ENCODE measurements around the gene HTRA2.

The HTRA2 gene

GRCh38 chr2:74496997-74497776, 32.5 kb upstream of the HTRA2 start:
- H3K4me3 ChIP-seq (ENCODE audit: low read length), result no peak overlapping the region
- no peaks in the 10 kb centered on the region for H3K9me3 ChIP-seq (ENCODE audit: low read length)
- H3K36me3 ChIP-seq (ENCODE audit: insufficient read depth, low read length), result peaks cover 24% of the 10 kb centered on the region
- H2AFZ ChIP-seq (ENCODE audit: low read depth, low read length), result no peak overlapping the region
- peaks cover 61% of the 10 kb centered on the region for H3K27me3 ChIP-seq (ENCODE audit: insufficient read depth, low read length)
- H3K4me1 ChIP-seq (ENCODE audit: insufficient read depth, low read length), result peaks cover 24% of the 10 kb centered on the region

- peaks cover 16% of the 10 kb centered on the region for H3K36me3 ChIP-seq (ENCODE audit: insufficient read depth, low read length)
- H3K4me3 ChIP-seq (ENCODE audit: low read length), result peak overlapping the region; percentile 36
- peaks cover 2% of the 10 kb centered on the region for H3K9me3 ChIP-seq (ENCODE audit: low read length)
- H3K27me3 ChIP-seq (ENCODE audit: insufficient read depth, low read length), result peaks cover 69% of the 10 kb centered on the region
- no peak overlapping the region for H2AFZ ChIP-seq (ENCODE audit: low read depth, low read length)
- H3K4me1 ChIP-seq (ENCODE audit: insufficient read depth, low read length), result peaks cover 24% of the 10 kb centered on the region
These were observed 31.8 kb upstream of the HTRA2 start for GRCh38 chr2:74497777-74498499.

- peak overlapping the region; percentile 36 for H3K4me3 ChIP-seq (ENCODE audit: low read length)
- H3K27me3 ChIP-seq (ENCODE audit: insufficient read depth, low read length), result peaks cover 76% of the 10 kb centered on the region
- H3K36me3 ChIP-seq (ENCODE audit: insufficient read depth, low read length), result peaks cover 9% of the 10 kb centered on the region
- H3K4me1 ChIP-seq (ENCODE audit: insufficient read depth, low read length), result peaks cover 24% of the 10 kb centered on the region
- H3K9me3 ChIP-seq (ENCODE audit: low read length), result peaks cover 2% of the 10 kb centered on the region
- peak overlapping the region; percentile 64 for H2AFZ ChIP-seq (ENCODE audit: low read depth, low read length)
These were observed 31.1 kb upstream of the HTRA2 start for GRCh38 chr2:74498500-74499266.

GRCh38 chr2:74499267-74499939, 30.3 kb upstream of the HTRA2 start, which contains the start of gene LBX2:
Gene LBX2 (minus strand): TSS chr2:74499603. CDS start chr2:74499537, 66 bp downstream.
- peak within 1 kb of the TSS; percentile 36 for H3K4me3 ChIP-seq (ENCODE audit: low read length)
- H3K36me3 ChIP-seq (ENCODE audit: insufficient read depth, low read length), result peaks cover 2% of the 10 kb centered on the region
- H2AFZ ChIP-seq (ENCODE audit: low read depth, low read length), result peak within 1 kb of the TSS; percentile 64
- peaks cover 24% of the 10 kb centered on the region for H3K4me1 ChIP-seq (ENCODE audit: insufficient read depth, low read length)
- H3K27me3 ChIP-seq (ENCODE audit: insufficient read depth, low read length), result peaks cover 83% of the 10 kb centered on the region
- peaks cover 2% of the 10 kb centered on the region for H3K9me3 ChIP-seq (ENCODE audit: low read length)

- H3K4me3 ChIP-seq (ENCODE audit: low read length), result peak overlapping the region; percentile 36
- H3K9me3 ChIP-seq (ENCODE audit: low read length), result peaks cover 2% of the 10 kb centered on the region
- H3K4me1 ChIP-seq (ENCODE audit: insufficient read depth, low read length), result peaks cover 24% of the 10 kb centered on the region
These were observed 29.7 kb upstream of the HTRA2 start for GRCh38 chr2:74499940-74500577.

GRCh38 chr2:74500578-74500946, 29.2 kb upstream of the HTRA2 start:
- H3K4me1 ChIP-seq (ENCODE audit: insufficient read depth, low read length), result peaks cover 24% of the 10 kb centered on the region
- peaks cover 84% of the 10 kb centered on the region for H3K27me3 ChIP-seq (ENCODE audit: insufficient read depth, low read length)
- peaks cover 9% of the 10 kb centered on the region for H3K36me3 ChIP-seq (ENCODE audit: insufficient read depth, low read length)
- H3K4me3 ChIP-seq (ENCODE audit: low read length), result no peak overlapping the region
- peaks cover 2% of the 10 kb centered on the region for H3K9me3 ChIP-seq (ENCODE audit: low read length)
- H2AFZ ChIP-seq (ENCODE audit: low read depth, low read length), result no peak overlapping the region

More at GRCh38 chr2:74499940-74500577, 29.7 kb upstream of the HTRA2 start:
- peaks cover 4% of the 10 kb centered on the region for H3K36me3 ChIP-seq (ENCODE audit: insufficient read depth, low read length)
- peak overlapping the region; percentile 64 for H2AFZ ChIP-seq (ENCODE audit: low read depth, low read length)
- peaks cover 84% of the 10 kb centered on the region for H3K27me3 ChIP-seq (ENCODE audit: insufficient read depth, low read length)

- H3K36me3 ChIP-seq (ENCODE audit: insufficient read depth, low read length), result peaks cover 13% of the 10 kb centered on the region
- no peak overlapping the region for H3K4me3 ChIP-seq (ENCODE audit: low read length)
- no peak overlapping the region for H2AFZ ChIP-seq (ENCODE audit: low read depth, low read length)
- H3K9me3 ChIP-seq (ENCODE audit: low read length), result peaks cover 2% of the 10 kb centered on the region
- H3K27me3 ChIP-seq (ENCODE audit: insufficient read depth, low read length), result peaks cover 79% of the 10 kb centered on the region
- H3K4me1 ChIP-seq (ENCODE audit: insufficient read depth, low read length), result peaks cover 30% of the 10 kb centered on the region
These were observed 28.2 kb upstream of the HTRA2 start for GRCh38 chr2:74501335-74502071.

- peaks cover 2% of the 10 kb centered on the region for H3K9me3 ChIP-seq (ENCODE audit: low read length)
- H3K36me3 ChIP-seq (ENCODE audit: insufficient read depth, low read length), result peaks cover 13% of the 10 kb centered on the region
- no peak overlapping the region for H2AFZ ChIP-seq (ENCODE audit: low read depth, low read length)
- H3K4me1 ChIP-seq (ENCODE audit: insufficient read depth, low read length), result peaks cover 34% of the 10 kb centered on the region
- peaks cover 72% of the 10 kb centered on the region for H3K27me3 ChIP-seq (ENCODE audit: insufficient read depth, low read length)
- no peak overlapping the region for H3K4me3 ChIP-seq (ENCODE audit: low read length)
These were observed 27.5 kb upstream of the HTRA2 start for GRCh38 chr2:74502147-74502719.

- H2AFZ ChIP-seq (ENCODE audit: low read depth, low read length), result no peak overlapping the region
- H3K9me3 ChIP-seq (ENCODE audit: low read length), result peaks cover 2% of the 10 kb centered on the region
- H3K4me3 ChIP-seq (ENCODE audit: low read length), result no peak overlapping the region
- peaks cover 13% of the 10 kb centered on the region for H3K36me3 ChIP-seq (ENCODE audit: insufficient read depth, low read length)
- peaks cover 30% of the 10 kb centered on the region for H3K4me1 ChIP-seq (ENCODE audit: insufficient read depth, low read length)
- peaks cover 65% of the 10 kb centered on the region for H3K27me3 ChIP-seq (ENCODE audit: insufficient read depth, low read length)
These were observed 26.8 kb upstream of the HTRA2 start for GRCh38 chr2:74502720-74503505.

- peaks cover 57% of the 10 kb centered on the region for H3K27me3 ChIP-seq (ENCODE audit: insufficient read depth, low read length)
- H3K4me1 ChIP-seq (ENCODE audit: insufficient read depth, low read length), result peaks cover 21% of the 10 kb centered on the region
- peaks cover 2% of the 10 kb centered on the region for H3K9me3 ChIP-seq (ENCODE audit: low read length)
- peaks cover 13% of the 10 kb centered on the region for H3K36me3 ChIP-seq (ENCODE audit: insufficient read depth, low read length)
- H3K4me3 ChIP-seq (ENCODE audit: low read length), result no peak overlapping the region
- no peak overlapping the region for H2AFZ ChIP-seq (ENCODE audit: low read depth, low read length)
These were observed 25.9 kb upstream of the HTRA2 start for GRCh38 chr2:74503506-74504475.
